Left ventricle myocardium inferior (tissue), 1 donor: ENCODE data around the gene CD160. TPM values are rescaled to one million over a fixed set of nuclear protein-coding genes. Genes with fewer than 3 reads are reported as not detected.

Experiments used
- DNase-seq: peaks from one replicate; pipeline ENCODE4 v3.0.0-alpha.2; 2020
- H3K27ac ChIP-seq: fragments of 200-600 bp; replicated peaks from 2 replicates; pipeline ENCODE4 v1.8.0; 2021
- H3K27me3 ChIP-seq: fragments of 200-600 bp; 2 replicates; pipeline ENCODE4 v1.8.0; 2021; ENCODE audit warnings: low read depth
- H3K36me3 ChIP-seq: fragments of 200-600 bp; 2 replicates; pipeline ENCODE4 v1.8.0; 2021
- H3K4me1 ChIP-seq: fragments of 200-600 bp; 2 replicates; pipeline ENCODE4 v1.8.0; 2021
- H3K4me3 ChIP-seq: fragments of 200-600 bp; 2 replicates; pipeline ENCODE4 v1.8.0; 2021; ENCODE audit warnings: mild to moderate bottlenecking, moderate library complexity
- H3K9me3 ChIP-seq: fragments of 200-600 bp; replicated peaks from 2 replicates; pipeline ENCODE4 v1.8.0; 2021
- CTCF ChIP-seq: fragments of 200-600 bp; IDR thresholded peaks from 2 replicates; pipeline ENCODE4 v1.8.0; 2021; ENCODE audit warnings: antibody characterized with exemption, mild to moderate bottlenecking, borderline replicate concordance
- intact Hi-C: fragments of 100-400 bp; cut with micrococcal nuclease; formaldehyde crosslinking; loops from one replicate; pipeline ENCODE4 v1.11.0; 2022
- total RNA-seq: library from RNA; stranded (reverse); fragmentation: NEBNext Ultra II Directional; extraction: Animal tissue kit (Norgen Biotek cat#: 25700); gene quantifications from one replicate; pipeline ENCODE4 v1.2.1, GENCODE V29; 2021
- donor health status: DM: no; HTN: yes; CAD: no; lungs with severe emphysema.

The CD160 gene
- total RNA-seq, 1 donor from 2014 or later, result not detected

GRCh38 chr1:145784409-145784808 is 65.1 kb downstream of the CD160 start:
- Histone ChIP-seq H3K27ac (peak overlapping the region; percentile 72), H3K36me3 (peaks cover 17% of the 10 kb centered on the region), H3K4me3 (peak overlapping the region; percentile 61), H3K4me1 (peaks cover 59% of the 10 kb centered on the region), H3K9me3 (no peaks in the 10 kb centered on the region), H3K27me3 (no peaks in the 10 kb centered on the region)
- DNase-seq, result no peak
- intact Hi-C loops, result no loop called here
- TF ChIP-seq CTCF, result no peak

GRCh38 chr1:145785547-145785946 is 66.2 kb downstream of the CD160 start:
- H3K27me3 ChIP-seq, result no peaks in the 10 kb centered on the region
- peaks cover 9% of the 10 kb centered on the region for H3K36me3 ChIP-seq
- no peaks in the 10 kb centered on the region for H3K9me3 ChIP-seq
- intact Hi-C loops, result no loop called here
- no peak overlapping the region for H3K4me3 ChIP-seq
- peak overlapping the region; percentile 72 for H3K27ac ChIP-seq
- no peak for DNase-seq
- no peak for TF ChIP-seq CTCF
- H3K4me1 ChIP-seq, result peaks cover 56% of the 10 kb centered on the region

- H3K4me1 ChIP-seq, result peaks cover 49% of the 10 kb centered on the region
- no peaks in the 10 kb centered on the region for H3K9me3 ChIP-seq
- intact Hi-C loops, result no loop called here
- no peak for DNase-seq
- TF ChIP-seq CTCF, result no peak
- peak overlapping the region; percentile 72 for H3K27ac ChIP-seq
- H3K4me3 ChIP-seq, result no peak overlapping the region
- no peaks in the 10 kb centered on the region for H3K27me3 ChIP-seq
- peaks cover 9% of the 10 kb centered on the region for H3K36me3 ChIP-seq
Observed at GRCh38 chr1:145786271-145786670, 67.0 kb downstream of the CD160 start.

GRCh38 chr1:145788580-145788979 is 69.3 kb downstream of the CD160 start:
- H3K27ac ChIP-seq, result no peak overlapping the region
- H3K36me3 ChIP-seq, result peaks cover 17% of the 10 kb centered on the region
- no peak overlapping the region for H3K4me3 ChIP-seq
- no peaks in the 10 kb centered on the region for H3K27me3 ChIP-seq
- DNase-seq, result no peak
- TF ChIP-seq CTCF, result no peak
- peaks cover 30% of the 10 kb centered on the region for H3K4me1 ChIP-seq
- no peaks in the 10 kb centered on the region for H3K9me3 ChIP-seq
- intact Hi-C loops, result no loop called here

Other genes with a start within 250 kb of the CD160 start
- 9.7 TPM for gene GPR89A, start 111.5 kb upstream of the CD160 start, total RNA-seq
- 0.16 TPM for gene PDZK1, start 12.1 kb upstream of the CD160 start, total RNA-seq
- 51.1 TPM for gene RNF115, start 104.6 kb downstream of the CD160 start, total RNA-seq
- 13.4 TPM for gene POLR3C, start 104.7 kb downstream of the CD160 start, total RNA-seq
- gene NUDT17, start 126.1 kb downstream of the CD160 start, total RNA-seq, result 2.2 TPM
- 14.6 TPM for gene PIAS3, start 139.6 kb downstream of the CD160 start, total RNA-seq
- 0.77 TPM for gene ANKRD35, start 166.4 kb downstream of the CD160 start, total RNA-seq
- gene ITGA10, start 190.6 kb downstream of the CD160 start, total RNA-seq, result 3.7 TPM
- gene PEX11B, start 199.2 kb downstream of the CD160 start, total RNA-seq, result 24.4 TPM
- gene RBM8A, start 208.0 kb downstream of the CD160 start, total RNA-seq, result 64.4 TPM
- gene LIX1L, start 238.5 kb downstream of the CD160 start, total RNA-seq, result 23.0 TPM
- gene ANKRD34A, start 245.1 kb downstream of the CD160 start, total RNA-seq, result 0.66 TPM
- gene POLR3GL, start 245.2 kb downstream of the CD160 start, total RNA-seq, result 45.6 TPM